Osteoblast (primary cell): ENCODE results near the gene DLG2. TPM values are rescaled to one million over a fixed set of nuclear protein-coding genes. Genes with fewer than 3 reads are reported as not detected.

Experiments used
- DNase-seq: peaks from one replicate; pipeline ENCODE4 v3.0.0; 2011; ENCODE audit warnings: low spot score, mixed read lengths; ENCODE audit not compliant: insufficient read length; ENCODE audit errors: missing footprints
- H2AFZ ChIP-seq: 2 replicates; pipeline ENCODE4 v1.6.0; 2011; ENCODE audit warnings: mild to moderate bottlenecking, low read length
- H3K27ac ChIP-seq: 2 replicates; pipeline ENCODE4 v1.5.1; 2011; ENCODE audit warnings: mild to moderate bottlenecking, low read depth, low read length, moderate library complexity
- H3K27me3 ChIP-seq: 2 replicates; pipeline ENCODE4 v1.6.0; 2012; ENCODE audit warnings: mild to moderate bottlenecking, control low read depth, inconsistent platforms, low read length, moderate library complexity; ENCODE audit not compliant: insufficient read depth
- H3K36me3 ChIP-seq: 2 replicates; pipeline ENCODE4 v1.5.1; 2011; ENCODE audit warnings: mild to moderate bottlenecking, low read length, control low read depth, moderate library complexity; ENCODE audit not compliant: insufficient read depth
- H3K4me1 ChIP-seq: 2 replicates; pipeline ENCODE4 v1.5.1; 2011; ENCODE audit warnings: mild to moderate bottlenecking, low read length, control low read depth, moderate library complexity; ENCODE audit not compliant: insufficient read depth
- H3K4me2 ChIP-seq: 2 replicates; pipeline ENCODE4 v1.6.0; 2011; ENCODE audit warnings: mild to moderate bottlenecking, low read length; ENCODE audit not compliant: insufficient read depth
- H3K4me3 ChIP-seq: fragments of 200-600 bp; sonication (generic); 3 replicates; pipeline ENCODE4 v1.5.1; 2012; ENCODE audit warnings: mild to moderate bottlenecking, low read length, inconsistent platforms; ENCODE audit not compliant: insufficient read depth
- H3K79me2 ChIP-seq: 2 replicates; pipeline ENCODE4 v1.6.0; 2012; ENCODE audit warnings: mild to moderate bottlenecking, low read length, control low read depth, inconsistent platforms; ENCODE audit not compliant: insufficient read depth
- H3K9me3 ChIP-seq: 2 replicates; pipeline ENCODE4 v1.5.1; 2011; ENCODE audit warnings: low read depth, low read length, control low read depth
- H4K20me1 ChIP-seq: 2 replicates; pipeline ENCODE4 v1.6.0; 2012; ENCODE audit warnings: mild to moderate bottlenecking, low read length, control low read depth; ENCODE audit not compliant: insufficient read depth
- total RNA-seq: library from RNA; depleted of rRNA; stranded (reverse); fragments of >200 nt; gene quantifications from 2 replicates; pipeline ENCODE4 v1.2.3, GENCODE V29; 2012
- TF ChIP-seq, protein P1 (sequence below): IDR thresholded peaks from 2 replicates; pipeline ENCODE4 v1.5.1; 2011; ENCODE audit warnings: mild to moderate bottlenecking, low read depth, low read length, moderate library complexity; ENCODE audit errors: extremely low read depth

Gene DLG2
- total RNA-seq, 1 donor: 3.3 TPM

DNA sequence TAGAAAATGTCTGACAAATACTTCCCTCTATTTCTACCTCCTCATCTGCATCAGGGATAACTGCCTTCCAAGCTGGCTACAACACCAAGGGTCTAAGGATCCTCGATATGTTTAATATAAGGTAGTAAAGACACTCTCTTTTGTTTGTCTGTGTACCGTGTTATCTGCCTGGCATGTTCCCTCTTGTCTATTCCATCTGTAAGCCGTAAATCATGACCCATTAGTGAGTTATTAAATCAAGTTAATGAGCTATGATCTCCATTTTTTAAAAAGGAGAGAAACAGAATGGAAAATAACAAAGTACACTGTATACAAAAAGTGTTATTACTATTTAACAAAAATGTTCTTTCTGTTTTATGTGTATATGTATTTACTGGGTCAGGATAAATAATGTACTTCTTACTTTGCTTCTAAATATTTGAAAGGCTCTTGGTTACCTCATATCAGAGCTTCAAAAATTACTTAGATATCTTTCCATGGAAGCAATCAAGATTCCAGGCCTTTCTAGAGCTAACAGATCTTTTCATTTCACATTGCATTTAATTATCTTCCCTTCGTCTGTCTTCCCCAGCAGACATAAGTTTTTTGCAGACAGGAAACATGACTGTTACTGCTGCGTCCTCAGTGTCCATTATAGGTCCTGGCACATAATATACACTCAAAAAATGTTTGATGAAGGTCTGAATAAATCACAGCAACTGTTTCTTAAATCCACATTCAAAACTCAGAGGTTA is 1998.4 kb downstream of the DLG2 start:
- TF ChIP-seq, protein P1, sequence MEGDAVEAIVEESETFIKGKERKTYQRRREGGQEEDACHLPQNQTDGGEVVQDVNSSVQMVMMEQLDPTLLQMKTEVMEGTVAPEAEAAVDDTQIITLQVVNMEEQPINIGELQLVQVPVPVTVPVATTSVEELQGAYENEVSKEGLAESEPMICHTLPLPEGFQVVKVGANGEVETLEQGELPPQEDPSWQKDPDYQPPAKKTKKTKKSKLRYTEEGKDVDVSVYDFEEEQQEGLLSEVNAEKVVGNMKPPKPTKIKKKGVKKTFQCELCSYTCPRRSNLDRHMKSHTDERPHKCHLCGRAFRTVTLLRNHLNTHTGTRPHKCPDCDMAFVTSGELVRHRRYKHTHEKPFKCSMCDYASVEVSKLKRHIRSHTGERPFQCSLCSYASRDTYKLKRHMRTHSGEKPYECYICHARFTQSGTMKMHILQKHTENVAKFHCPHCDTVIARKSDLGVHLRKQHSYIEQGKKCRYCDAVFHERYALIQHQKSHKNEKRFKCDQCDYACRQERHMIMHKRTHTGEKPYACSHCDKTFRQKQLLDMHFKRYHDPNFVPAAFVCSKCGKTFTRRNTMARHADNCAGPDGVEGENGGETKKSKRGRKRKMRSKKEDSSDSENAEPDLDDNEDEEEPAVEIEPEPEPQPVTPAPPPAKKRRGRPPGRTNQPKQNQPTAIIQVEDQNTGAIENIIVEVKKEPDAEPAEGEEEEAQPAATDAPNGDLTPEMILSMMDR: no peak
- H3K27me3 ChIP-seq: no peaks in the 10 kb centered on the region
- no peaks in the 10 kb centered on the region for H3K4me1 ChIP-seq
- no peak overlapping the region for H2AFZ ChIP-seq
- no peaks in the 10 kb centered on the region for H3K79me2 ChIP-seq
- H4K20me1 ChIP-seq: no peaks in the 10 kb centered on the region
- no peaks in the 10 kb centered on the region for H3K9me3 ChIP-seq
- DNase-seq: no peak
- H3K36me3 ChIP-seq: no peaks in the 10 kb centered on the region
- no peak overlapping the region for H3K4me3 ChIP-seq
- no peak overlapping the region for H3K27ac ChIP-seq
- H3K4me2 ChIP-seq: no peak overlapping the region

DNA sequence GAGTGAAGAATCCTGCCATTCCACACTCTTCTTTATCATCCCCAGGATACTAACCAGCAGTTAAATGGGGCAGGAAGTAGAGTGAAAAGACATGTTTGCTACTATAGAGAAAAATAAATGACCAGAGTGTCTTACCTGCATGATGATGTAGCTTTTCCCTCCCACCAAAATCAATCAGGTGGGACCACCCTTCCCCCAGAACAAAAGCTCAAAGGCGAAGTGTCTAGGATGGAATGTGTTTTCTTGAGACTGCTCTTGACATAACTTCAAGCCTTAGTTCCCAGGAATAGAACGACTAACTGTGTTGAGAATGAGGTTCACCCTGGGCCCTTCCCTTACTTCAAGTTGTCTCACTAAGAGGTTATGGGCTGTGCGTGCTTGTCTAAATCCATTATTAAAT is 2001.8 kb downstream of the DLG2 start:
- TF ChIP-seq, protein P1: no peak
- H3K27ac ChIP-seq: no peak overlapping the region
- DNase-seq: no peak
- no peak overlapping the region for H3K4me2 ChIP-seq
- H3K4me1 ChIP-seq: no peaks in the 10 kb centered on the region
- no peaks in the 10 kb centered on the region for H3K9me3 ChIP-seq
- H3K36me3 ChIP-seq: no peaks in the 10 kb centered on the region
- no peak overlapping the region for H2AFZ ChIP-seq
- no peak overlapping the region for H3K4me3 ChIP-seq
- no peaks in the 10 kb centered on the region for H3K79me2 ChIP-seq
- H4K20me1 ChIP-seq: no peaks in the 10 kb centered on the region
- no peaks in the 10 kb centered on the region for H3K27me3 ChIP-seq

DNA sequence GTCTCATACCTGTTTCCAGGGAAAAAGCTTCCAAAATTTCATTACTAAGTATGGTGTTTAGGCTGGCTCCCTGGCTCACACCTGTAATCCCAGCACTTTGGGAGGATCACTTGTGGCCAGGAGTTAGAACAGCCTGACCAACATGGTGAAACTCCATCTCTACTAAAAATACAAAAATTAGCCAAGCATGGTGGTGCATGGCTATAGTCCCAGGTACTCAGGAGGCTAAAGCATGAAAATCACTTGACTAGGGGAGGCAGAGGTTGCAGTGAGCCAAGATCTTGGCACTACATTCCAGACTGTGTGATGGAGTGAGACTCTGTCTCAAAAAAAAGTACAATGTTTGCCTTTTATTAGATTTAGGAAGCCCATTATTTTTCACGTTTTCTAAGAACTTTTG is 2009.5 kb downstream of the DLG2 start:
- no peak for DNase-seq

DNA sequence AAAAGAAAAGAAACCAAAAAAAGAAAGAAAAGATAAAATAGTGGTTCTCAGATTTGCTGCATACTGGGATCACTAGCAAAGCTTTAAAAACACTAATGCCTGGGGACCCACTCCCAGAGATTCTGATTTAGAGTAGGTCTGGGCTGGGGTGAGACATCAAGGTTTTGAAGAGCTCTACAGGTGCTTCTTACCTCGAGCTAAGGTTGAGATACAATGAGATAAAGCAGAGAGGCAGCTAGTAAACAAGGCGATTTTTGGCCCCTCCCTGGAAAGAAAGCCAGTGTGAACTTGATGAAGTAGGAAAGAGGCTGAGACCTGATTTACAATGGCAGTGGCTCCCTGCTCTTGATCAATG is 2013.4 kb downstream of the DLG2 start:
- Histone ChIP-seq H3K27ac (no peak overlapping the region), H4K20me1 (no peaks in the 10 kb centered on the region), H3K4me3 (no peak overlapping the region), H2AFZ (no peak overlapping the region), H3K4me1 (no peaks in the 10 kb centered on the region), H3K79me2 (no peaks in the 10 kb centered on the region), H3K36me3 (no peaks in the 10 kb centered on the region), H3K9me3 (no peaks in the 10 kb centered on the region), H3K27me3 (no peaks in the 10 kb centered on the region), H3K4me2 (no peak overlapping the region)
- no peak for DNase-seq
- TF ChIP-seq, protein P1: no peak

More for the DNA sequence above, 2009.5 kb downstream of the DLG2 start:
- no peak overlapping the region for H3K27ac ChIP-seq
- TF ChIP-seq, protein P1: no peak
- H3K4me1 ChIP-seq: no peaks in the 10 kb centered on the region
- H3K36me3 ChIP-seq: no peaks in the 10 kb centered on the region
- H3K9me3 ChIP-seq: no peaks in the 10 kb centered on the region
- H3K4me2 ChIP-seq: no peak overlapping the region
- H4K20me1 ChIP-seq: no peaks in the 10 kb centered on the region
- no peak overlapping the region for H2AFZ ChIP-seq
- no peak overlapping the region for H3K4me3 ChIP-seq
- H3K27me3 ChIP-seq: no peaks in the 10 kb centered on the region
- H3K79me2 ChIP-seq: no peaks in the 10 kb centered on the region
